HG03469 (cell line): ENCODE measurements around the gene SMIM33.
"Not testable (repeated sequence)": the region's sequence is repeated elsewhere in the genome, so short reads cannot be mapped to it uniquely, and the experiment has no call there.

Experiments
- ATAC-seq: cut with Tn5 transposase; IDR thresholded peaks from one replicate; pipeline ENCODE4 v1.9.1; 2021; ENCODE audit warnings: mild to moderate bottlenecking, moderate library complexity, moderate number of reproducible peaks; ENCODE audit not compliant: unreplicated experiment

Gene SMIM33

GRCh38 chr5:139470821-139471300 is at the start of gene SMIM33:
Gene SMIM33 (plus strand): TSS chr5:139471004. CDS start chr5:139471122, 118 bp downstream.
- no peak for ATAC-seq

- ATAC-seq: no peak
Measured at GRCh38 chr5:139422307-139422893, 48.4 kb upstream of the SMIM33 start.

GRCh38 chr5:139425497-139425896 is 45.3 kb upstream of the SMIM33 start:
- ATAC-seq: no peak

GRCh38 chr5:139426203-139426885 is 44.5 kb upstream of the SMIM33 start:
- ATAC-seq: no peak

- ATAC-seq: no peak
Measured at GRCh38 chr5:139430015-139430414, 40.8 kb upstream of the SMIM33 start.

GRCh38 chr5:139431706-139432105 is 39.1 kb upstream of the SMIM33 start:
- ATAC-seq: no peak

- ATAC-seq: no peak
Measured at GRCh38 chr5:139435676-139436075, 35.1 kb upstream of the SMIM33 start.

- ATAC-seq: no peak
Measured at GRCh38 chr5:139438707-139439012, 32.1 kb upstream of the SMIM33 start.

GRCh38 chr5:139439013-139439903 is 31.5 kb upstream of the SMIM33 start, which contains the start of gene DNAJC18:
Gene DNAJC18 (minus strand): TSS chr5:139439525. CDS start chr5:139439445, 80 bp downstream.
- peak; percentile 80 for ATAC-seq

GRCh38 chr5:139440416-139440815 is 30.4 kb upstream of the SMIM33 start:
- ATAC-seq: not testable (repeated sequence)

- ATAC-seq: no peak
Measured at GRCh38 chr5:139443831-139444453, 26.9 kb upstream of the SMIM33 start.

GRCh38 chr5:139445325-139446170 is 25.3 kb upstream of the SMIM33 start:
- no peak for ATAC-seq

- no peak for ATAC-seq
Measured at GRCh38 chr5:139446956-139447779, 23.6 kb upstream of the SMIM33 start.

- no peak for ATAC-seq
Measured at GRCh38 chr5:139451176-139451575, 19.6 kb upstream of the SMIM33 start.

- no peak for ATAC-seq
Measured at GRCh38 chr5:139451878-139452660, 18.7 kb upstream of the SMIM33 start.

- ATAC-seq: no peak
Measured at GRCh38 chr5:139453683-139454567, 16.9 kb upstream of the SMIM33 start.

GRCh38 chr5:139454568-139455290 is 16.1 kb upstream of the SMIM33 start:
- no peak for ATAC-seq
